NCI-H460 (cell line): ENCODE results near the gene ALK. TPM values are rescaled to one million over a fixed set of nuclear protein-coding genes. Genes with fewer than 3 reads are reported as not detected.

Experiments
- DNase-seq: peaks from one replicate; pipeline ENCODE4 v3.0.0-alpha.2; 2016; ENCODE audit warnings: low read depth; ENCODE audit errors: extremely low read depth
- total RNA-seq: library from RNA; depleted of rRNA; stranded (reverse); fragments of >200 nt; shearing (Covaris generic); gene quantifications from 2 replicates; pipeline ENCODE4 v1.2.3, GENCODE V29; 2014

ALK gene
- total RNA-seq, 1 experiment from 2014 or later, result 0.02 TPM

- DNase-seq, result no peak
These were observed 489.9 kb downstream of the ALK start for GRCh38 chr2:29431485-29431884.

GRCh38 chr2:29430382-29431112, 490.8 kb downstream of the ALK start:
- no peak for DNase-seq

- DNase-seq, result no peak
These were observed 495.0 kb downstream of the ALK start for GRCh38 chr2:29426354-29426753.

- no peak for DNase-seq
These were observed 495.5 kb downstream of the ALK start for GRCh38 chr2:29425866-29426265.

- DNase-seq, result no peak
These were observed 498.2 kb downstream of the ALK start for GRCh38 chr2:29423061-29423666.

GRCh38 chr2:29420999-29421782, 500.2 kb downstream of the ALK start:
- DNase-seq, result no peak

DNA sequence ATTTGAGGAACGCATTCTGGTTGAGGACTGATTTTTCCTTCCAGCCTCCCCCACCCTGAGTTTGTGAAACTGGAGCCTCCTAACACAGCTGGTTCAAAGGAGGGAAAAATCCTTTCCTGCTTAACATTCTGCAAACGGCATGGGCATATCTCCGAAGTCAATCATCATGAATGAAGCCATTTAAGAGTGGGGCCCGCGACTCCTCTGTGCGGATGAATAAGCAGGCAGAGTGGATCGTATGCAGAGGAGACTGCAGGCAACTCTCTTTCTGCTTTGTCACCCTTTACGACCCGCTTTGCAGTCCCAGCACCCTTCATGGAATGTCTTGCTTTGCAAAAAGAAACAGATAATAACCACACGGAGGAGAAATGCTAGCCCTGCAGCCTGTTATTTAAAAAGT, 500.9 kb downstream of the ALK start:
- DNase-seq, result no peak

GRCh38 chr2:29417630-29418029, 503.8 kb downstream of the ALK start:
- DNase-seq, result no peak

GRCh38 chr2:29412197-29412925, 509.0 kb downstream of the ALK start:
- no peak for DNase-seq

GRCh38 chr2:29405707-29406106, 515.7 kb downstream of the ALK start:
- DNase-seq, result no peak

DNA sequence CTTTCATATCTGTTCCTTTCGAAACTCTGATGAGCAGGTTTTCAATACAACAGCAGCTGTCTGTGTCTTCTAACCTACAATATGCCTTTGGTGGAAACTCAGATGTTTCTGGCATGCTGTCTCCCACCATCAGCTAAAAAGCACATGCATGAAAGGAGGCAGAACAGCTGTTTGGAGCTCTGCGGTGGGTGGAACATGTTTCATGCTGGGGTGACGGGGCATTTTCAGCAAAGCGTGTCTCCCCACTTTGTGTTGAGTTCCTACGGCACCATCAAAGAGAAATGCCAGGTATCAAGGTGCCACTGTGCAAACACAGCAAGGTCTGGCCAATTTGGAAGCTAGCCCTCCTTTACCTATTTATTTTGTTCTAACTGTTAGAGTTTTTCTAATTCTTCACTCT, 516.1 kb downstream of the ALK start:
- DNase-seq, result no peak

DNA sequence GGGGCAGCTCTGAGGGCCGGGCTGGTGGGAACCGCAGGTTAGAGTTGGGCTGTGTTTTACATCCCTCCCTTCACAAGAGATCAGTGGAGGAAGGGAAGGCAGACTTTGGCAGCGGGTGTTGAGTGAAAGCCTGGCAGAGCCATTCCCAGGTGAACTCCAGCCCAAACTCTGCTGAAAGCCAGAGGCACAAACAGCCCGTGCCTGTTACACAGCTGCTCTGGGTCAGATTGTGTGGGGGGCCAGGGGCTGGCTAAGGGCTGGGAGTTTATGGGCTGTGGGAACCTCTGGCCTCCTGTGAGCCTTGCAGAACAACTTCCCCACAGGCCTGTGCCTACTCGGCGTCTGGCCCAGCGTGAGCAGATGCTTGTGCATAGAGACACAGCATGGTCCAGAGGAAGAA, 519.4 kb downstream of the ALK start:
- DNase-seq, result no peak

DNA sequence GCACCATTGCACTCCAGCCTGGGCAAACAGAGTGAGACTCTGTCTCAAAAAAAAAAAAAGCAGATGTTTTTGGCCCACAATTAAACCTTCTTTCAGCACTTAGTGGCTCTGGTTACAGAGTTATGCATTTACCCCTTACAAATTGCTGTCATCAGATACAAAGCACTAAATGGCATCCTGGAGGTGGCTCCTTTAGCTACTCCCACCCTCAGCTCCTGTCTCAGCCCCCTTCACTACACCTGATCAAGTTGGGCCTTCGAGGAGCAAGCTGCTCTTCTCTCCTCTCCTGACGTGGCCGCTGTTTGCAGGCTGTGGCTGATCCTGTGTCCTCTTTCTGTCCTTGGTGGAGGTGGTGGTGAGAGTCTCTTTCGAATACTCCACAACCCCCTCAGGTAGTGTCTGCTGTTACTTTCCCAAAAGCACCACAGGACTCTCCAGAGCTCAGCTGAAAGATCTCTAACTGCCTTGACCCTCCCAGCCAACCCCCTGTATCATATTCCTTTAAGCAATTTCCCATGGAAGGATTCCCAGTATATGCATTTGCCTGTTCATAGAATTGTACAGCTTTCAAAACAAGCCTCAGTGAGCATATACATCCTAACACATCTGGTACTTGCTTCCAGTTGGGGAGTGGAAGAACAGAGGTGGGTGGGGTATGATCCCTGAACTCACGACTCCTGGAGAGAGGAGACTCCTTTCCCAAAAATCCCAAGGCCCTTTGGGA, 520.3 kb downstream of the ALK start:
- DNase-seq, result no peak

GRCh38 chr2:29398384-29399237, 522.8 kb downstream of the ALK start:
- DNase-seq, result no peak

- no peak for DNase-seq
These were observed 523.7 kb downstream of the ALK start for GRCh38 chr2:29397713-29398112.

- DNase-seq, result no peak
These were observed 524.3 kb downstream of the ALK start for GRCh38 chr2:29397039-29397438.

- no peak for DNase-seq
These were observed 526.4 kb downstream of the ALK start for GRCh38 chr2:29394981-29395350.

- DNase-seq, result no peak
These were observed 526.9 kb downstream of the ALK start for GRCh38 chr2:29394311-29394980.

DNA sequence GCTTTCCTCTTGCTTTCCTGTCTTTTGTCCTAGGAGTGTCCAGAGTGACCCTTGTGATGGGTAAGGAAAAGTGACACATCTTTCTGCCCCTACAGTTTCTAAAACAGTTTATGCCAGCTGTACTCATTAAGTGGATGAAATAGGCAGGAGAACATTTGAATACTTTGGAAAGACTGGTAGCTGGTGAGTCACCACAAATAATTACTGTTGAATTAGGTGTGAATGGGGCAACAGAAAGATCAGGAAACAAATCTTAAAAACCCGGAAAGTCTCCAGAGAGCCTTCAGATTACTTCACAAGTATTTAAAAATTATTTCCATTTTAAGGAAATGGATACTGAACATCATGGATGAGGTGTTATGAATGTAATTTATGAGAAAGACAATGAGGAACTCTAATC, 527.7 kb downstream of the ALK start:
- DNase-seq, result no peak
